Effector memory CD8-positive, alpha-beta T cell (primary cell): ENCODE data around the gene NOP14.
"Not testable (repeated sequence)": the region's sequence is repeated elsewhere in the genome, so short reads cannot be mapped to it uniquely, and the experiment has no call there.

Experiments
- ATAC-seq: fragments of 150-1000 bp; cut with Tn5 transposase; replicated peaks from 2 replicates; pipeline ENCODE4 v1.10.0; 2021; ENCODE audit warnings: mild to moderate bottlenecking, moderate library complexity
- DNase-seq, 3 experiments: peaks; one replicate each; pipeline ENCODE4 v3.0.0; 2021
- H3K27ac Mint-ChIP-seq, 2 donors: one replicate each; pipeline ENCODE4 v1.8.0; 2022; ENCODE audit warnings: mild to moderate bottlenecking in 2 of 2, mixed read lengths in 2 of 2, moderate library complexity in 2 of 2
- H3K27me3 Mint-ChIP-seq, 2 donors: one replicate each; pipeline ENCODE4 v1.8.0; 2022; ENCODE audit warnings: mixed read lengths in 2 of 2
- H3K36me3 Mint-ChIP-seq: one replicate; pipeline ENCODE4 v1.8.0; 2022; ENCODE audit warnings: mild to moderate bottlenecking, moderate library complexity, mixed read lengths; ENCODE audit not compliant: insufficient read depth
- H3K4me1 Mint-ChIP-seq, 2 donors: one replicate each; pipeline ENCODE4 v1.8.0; 2022; ENCODE audit warnings: low read depth in 2 of 2, mixed read lengths in 2 of 2
- H3K4me3 Mint-ChIP-seq, 2 donors: one replicate each; pipeline ENCODE4 v1.8.0; 2022; ENCODE audit warnings: mild to moderate bottlenecking in 2 of 2, mixed read lengths in 2 of 2, moderate library complexity in 2 of 2
- H3K9me3 Mint-ChIP-seq, 2 donors: one replicate each; pipeline ENCODE4 v1.8.0; 2022; ENCODE audit warnings: mixed read lengths in 2 of 2

Gene NOP14

DNA sequence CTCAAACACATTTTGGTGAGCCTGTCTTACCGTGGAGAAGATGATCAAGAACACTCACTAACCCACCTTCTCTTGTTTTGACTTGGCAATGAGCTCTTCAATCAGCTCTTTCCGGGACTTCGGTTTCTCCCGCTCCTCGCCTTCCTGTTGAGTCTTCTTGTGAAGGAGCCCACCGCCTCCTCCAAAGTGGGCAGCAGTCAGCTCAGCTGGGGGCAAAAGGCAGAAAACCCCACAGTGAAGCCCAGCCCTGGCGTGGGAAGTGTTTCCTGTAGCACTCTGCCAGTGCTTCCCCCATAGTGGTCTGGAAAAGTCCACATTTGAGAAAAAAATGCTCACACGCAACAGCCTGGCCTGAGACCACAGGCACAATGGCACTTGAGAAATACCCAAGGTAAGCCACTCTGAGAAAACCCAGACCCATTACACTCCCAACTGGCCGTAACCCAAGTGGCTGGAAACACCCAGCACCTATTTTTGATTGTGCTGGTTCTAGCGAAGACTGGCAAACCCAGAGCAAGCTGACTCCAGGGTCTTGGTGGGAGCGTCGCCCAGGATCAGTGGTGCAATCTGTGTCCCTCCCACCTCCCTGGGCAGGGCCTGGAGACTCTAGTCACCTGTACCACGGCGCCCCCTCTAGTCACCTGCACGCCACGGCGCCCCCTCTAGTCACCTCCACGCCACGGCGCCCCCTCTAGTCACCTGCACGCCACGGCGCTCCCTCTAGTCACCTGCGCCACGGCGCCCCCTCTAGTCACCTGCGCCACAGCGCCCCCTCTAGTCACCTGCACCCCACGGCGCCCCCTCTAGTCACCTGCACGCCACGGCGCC is 8.6 kb downstream of the NOP14 start:
- Mint-ChIP-seq H3K4me1 (peaks cover 17 to 24% of the 10 kb centered on the region in 2 donors), H3K9me3 (no peaks in the 10 kb centered on the region), H3K4me3 (peak overlapping the region in 1 of 2 donors; percentile 46), H3K27ac (peak overlapping the region; percentile 75 to 77), H3K27me3 (no peaks in the 10 kb centered on the region), H3K36me3 (peaks cover 89% of the 10 kb centered on the region)
- DNase-seq (peak in 1 of 3 experiments; percentile 38), ATAC-seq (peak; percentile 76)

- DNase-seq (no peak), ATAC-seq (no peak)
- Mint-ChIP-seq H3K9me3 (no peaks in the 10 kb centered on the region), H3K27me3 (no peaks in the 10 kb centered on the region), H3K4me3 (no peak overlapping the region), H3K27ac (peak overlapping the region; percentile 75 to 77), H3K4me1 (peaks cover 16% of the 10 kb centered on the region in 2 donors), H3K36me3 (peaks cover 92% of the 10 kb centered on the region)
Observed at GRCh38 chr4:2953496-2953895, 9.7 kb downstream of the NOP14 start.

DNA sequence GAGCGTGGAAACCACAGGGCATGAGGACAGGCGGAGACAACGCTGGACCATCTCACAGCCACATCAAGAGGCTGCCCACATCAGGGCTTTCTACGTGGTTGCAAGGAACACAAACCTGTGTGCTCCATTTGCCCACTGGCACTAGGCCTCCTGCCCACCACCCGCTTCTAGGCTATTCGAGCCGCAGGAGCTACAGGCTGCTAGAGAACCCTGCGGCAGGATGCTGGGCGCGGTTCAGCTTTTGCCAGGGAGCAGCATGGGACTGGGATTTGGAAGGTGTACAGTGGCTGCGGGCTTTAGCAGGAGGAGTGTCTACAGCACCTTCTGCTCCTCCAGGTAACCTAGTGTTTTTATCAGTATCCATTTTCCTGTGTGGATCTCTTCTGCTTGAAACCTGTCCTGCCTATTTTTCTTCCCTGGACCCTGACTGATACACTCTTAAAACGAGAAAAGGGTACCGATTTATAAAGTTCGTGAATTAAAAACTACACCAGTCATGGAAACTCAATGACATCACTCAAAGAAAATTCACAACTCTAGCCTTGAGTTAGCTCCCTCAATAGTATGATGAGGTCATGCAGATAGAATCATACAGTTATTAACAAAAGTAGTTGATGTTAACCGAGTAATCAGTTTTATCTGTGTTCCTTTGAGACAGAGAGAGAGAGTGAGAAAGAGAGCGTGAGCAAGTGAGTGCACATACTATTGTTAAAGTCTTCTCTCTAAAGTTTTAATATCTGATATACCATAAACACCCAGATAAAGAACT is 12.8 kb downstream of the NOP14 start:
- Mint-ChIP-seq H3K36me3 (peaks cover 94% of the 10 kb centered on the region), H3K27ac (peak overlapping the region in 1 of 2 donors; percentile 56), H3K27me3 (no peaks in the 10 kb centered on the region), H3K4me1 (peaks cover 7 to 8% of the 10 kb centered on the region in 2 donors), H3K4me3 (no peak overlapping the region), H3K9me3 (no peaks in the 10 kb centered on the region)
- DNase-seq, result no peak
- ATAC-seq, result no peak

DNA sequence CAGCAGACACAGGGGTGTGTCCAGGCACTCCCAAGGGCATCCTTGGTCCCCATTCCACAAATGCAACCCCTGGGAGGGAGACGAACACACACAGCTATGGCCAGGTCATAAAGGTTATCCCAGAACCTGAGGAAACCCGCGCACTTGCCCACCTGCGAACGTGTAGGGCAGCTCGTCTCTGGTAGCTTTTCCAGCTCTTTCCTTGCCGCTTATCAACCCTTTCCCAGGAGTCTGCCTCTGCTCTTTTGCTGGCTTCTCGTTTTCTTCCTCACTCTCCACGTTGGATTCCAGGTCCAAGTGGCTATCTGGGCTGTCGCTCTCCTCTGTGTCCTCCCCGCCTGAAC is 13.5 kb downstream of the NOP14 start:
- Mint-ChIP-seq H3K4me3 (no peak overlapping the region), H3K36me3 (peaks cover 94% of the 10 kb centered on the region)

GRCh38 chr4:2948895-2949781 is 14.1 kb downstream of the NOP14 start:
- no peaks in the 10 kb centered on the region for H3K27me3 Mint-ChIP-seq
- H3K4me1 Mint-ChIP-seq, result peaks cover under 1 to 2% of the 10 kb centered on the region in 2 donors
- no peak for DNase-seq
- H3K9me3 Mint-ChIP-seq, result no peaks in the 10 kb centered on the region
- H3K4me3 Mint-ChIP-seq, result no peak overlapping the region
- H3K36me3 Mint-ChIP-seq, result peaks cover 96% of the 10 kb centered on the region
- peak overlapping the region in 1 of 2 donors; percentile 56 for H3K27ac Mint-ChIP-seq
- ATAC-seq, result no peak

More for the DNA sequence above, 13.5 kb downstream of the NOP14 start:
- Mint-ChIP-seq H3K27ac (peak overlapping the region in 1 of 2 donors; percentile 56), H3K9me3 (no peaks in the 10 kb centered on the region), H3K4me1 (peaks cover 5% of the 10 kb centered on the region in 2 donors), H3K27me3 (no peaks in the 10 kb centered on the region)
- no peak for ATAC-seq
- DNase-seq, result no peak

GRCh38 chr4:2947926-2948325 is 15.3 kb downstream of the NOP14 start:
- H3K9me3 Mint-ChIP-seq, result no peaks in the 10 kb centered on the region
- ATAC-seq (no peak), DNase-seq (no peak)
- H3K4me1 Mint-ChIP-seq, result peaks cover 4 to 7% of the 10 kb centered on the region in 2 donors
- H3K4me3 Mint-ChIP-seq, result no peak overlapping the region
- no peak overlapping the region for H3K27ac Mint-ChIP-seq
- H3K27me3 Mint-ChIP-seq, result no peaks in the 10 kb centered on the region
- peaks cover 93% of the 10 kb centered on the region for H3K36me3 Mint-ChIP-seq

DNA sequence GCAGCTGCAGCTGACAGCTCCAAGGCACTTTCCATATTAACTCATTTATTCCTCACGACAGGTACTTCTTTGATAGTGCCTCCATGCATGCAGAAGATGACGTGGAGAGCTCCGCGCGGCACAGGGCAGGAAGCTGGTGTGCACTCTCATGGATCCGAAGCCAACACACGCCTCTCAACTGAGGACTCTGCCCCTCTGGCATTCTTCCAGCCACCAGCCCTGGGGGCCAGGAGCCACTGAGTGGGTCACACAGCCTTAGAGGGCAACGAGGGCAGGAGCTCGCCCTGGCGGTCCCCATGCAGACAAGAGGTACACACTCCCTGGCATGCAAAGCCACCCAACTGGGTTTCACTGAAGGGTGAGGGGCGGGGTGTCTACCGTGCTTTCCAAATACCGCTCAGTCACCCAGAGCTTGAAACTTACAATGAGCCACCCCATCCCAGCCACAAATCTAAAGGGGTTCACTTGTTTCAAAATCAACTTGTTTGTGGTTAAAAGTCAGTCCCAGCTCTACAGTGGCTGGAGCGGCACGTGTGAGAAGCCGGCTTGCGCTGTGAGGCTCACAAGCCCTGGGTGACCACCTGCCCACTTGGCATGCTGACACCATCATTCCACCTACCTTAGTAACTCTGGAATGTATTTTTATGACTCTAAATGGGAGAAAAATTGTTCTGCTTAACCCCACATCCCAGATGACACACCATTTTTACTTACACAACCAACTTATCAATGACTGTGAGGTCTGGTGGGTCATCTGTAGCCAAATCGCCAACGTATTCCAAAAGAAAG is 16.2 kb downstream of the NOP14 start:
- H3K4me3 Mint-ChIP-seq, result no peak overlapping the region
- H3K27me3 Mint-ChIP-seq, result no peaks in the 10 kb centered on the region
- no peak overlapping the region for H3K27ac Mint-ChIP-seq
- no peak for ATAC-seq
- H3K4me1 Mint-ChIP-seq, result peaks cover 11 to 14% of the 10 kb centered on the region in 2 donors
- DNase-seq, result no peak
- peaks cover 93% of the 10 kb centered on the region for H3K36me3 Mint-ChIP-seq
- H3K9me3 Mint-ChIP-seq, result no peaks in the 10 kb centered on the region

- not testable (repeated sequence) for H3K9me3 Mint-ChIP-seq, H3K27ac Mint-ChIP-seq, H3K27me3 Mint-ChIP-seq, DNase-seq, ATAC-seq
- Mint-ChIP-seq H3K4me3 (peak overlapping the region in 1 of 2 donors; percentile 15), H3K36me3 (peaks cover 92% of the 10 kb centered on the region), H3K4me1 (peaks cover 12 to 18% of the 10 kb centered on the region in 2 donors)
Observed at GRCh38 chr4:2945619-2946604, 17.3 kb downstream of the NOP14 start.

GRCh38 chr4:2944586-2945526 is 18.4 kb downstream of the NOP14 start:
- H3K9me3 Mint-ChIP-seq, result no peaks in the 10 kb centered on the region
- no peaks in the 10 kb centered on the region for H3K27me3 Mint-ChIP-seq
- H3K4me3 Mint-ChIP-seq, result no peak overlapping the region
- peaks cover 17 to 20% of the 10 kb centered on the region in 2 donors for H3K4me1 Mint-ChIP-seq
- peak overlapping the region; percentile 76 to 90 for H3K27ac Mint-ChIP-seq
- peaks cover 88% of the 10 kb centered on the region for H3K36me3 Mint-ChIP-seq
- DNase-seq (no peak), ATAC-seq (no peak)

DNA sequence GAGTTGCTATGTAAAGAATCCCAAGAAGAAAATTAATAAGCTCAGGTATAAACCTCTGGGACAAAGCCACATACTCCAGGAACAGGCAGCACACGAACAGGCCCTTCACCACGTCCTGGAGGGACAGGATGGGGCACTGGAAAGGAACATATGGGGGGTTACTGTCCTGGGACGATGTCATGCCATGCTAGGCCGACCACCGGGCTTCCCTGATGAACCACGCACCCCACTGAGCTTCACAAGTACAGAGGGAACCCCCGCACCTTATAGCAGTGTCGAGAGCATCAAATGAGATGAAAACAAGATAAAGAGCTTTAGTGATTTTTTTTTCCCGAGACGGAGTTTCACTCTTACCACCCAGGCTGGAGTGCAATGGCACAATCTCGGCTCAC is 19.1 kb downstream of the NOP14 start:
- H3K27me3 Mint-ChIP-seq, result no peaks in the 10 kb centered on the region
- H3K36me3 Mint-ChIP-seq, result peaks cover 89% of the 10 kb centered on the region
- no peak for ATAC-seq
- DNase-seq, result no peak
- peak overlapping the region; percentile 76 to 90 for H3K27ac Mint-ChIP-seq
- no peaks in the 10 kb centered on the region for H3K9me3 Mint-ChIP-seq
- peaks cover 17 to 23% of the 10 kb centered on the region in 2 donors for H3K4me1 Mint-ChIP-seq
- peak overlapping the region in 1 of 2 donors; percentile 14 for H3K4me3 Mint-ChIP-seq
